H9 (cell line): Measurements from ENCODE around the gene GRIPAP1. TPM values are rescaled to one million over a fixed set of nuclear protein-coding genes. Genes with fewer than 3 reads are reported as not detected.

Experiments
- DNase-seq: peaks from one replicate; pipeline ENCODE4 v3.0.0-alpha.2; 2017
- H2AFZ ChIP-seq: one replicate; pipeline ENCODE4 v1.6.1; 2013; ENCODE audit warnings: mild to moderate bottlenecking, low read length, control low read depth, moderate library complexity
- H2AK5ac ChIP-seq: 2 replicates; pipeline ENCODE4 v1.6.1; 2013; ENCODE audit warnings: low read length, control low read depth, mixed read lengths; ENCODE audit not compliant: insufficient read length
- H2BK120ac ChIP-seq: one replicate; pipeline ENCODE4 v1.6.1; 2013; ENCODE audit warnings: low read depth, mild to moderate bottlenecking, low read length, control low read depth, inconsistent platforms; ENCODE audit not compliant: poor library complexity, severe bottlenecking
- H2BK12ac ChIP-seq: 2 replicates; pipeline ENCODE4 v1.6.1; 2013; ENCODE audit warnings: low read length, control low read depth, mixed read lengths, low read depth; ENCODE audit not compliant: insufficient read length
- H2BK15ac ChIP-seq: 2 replicates; pipeline ENCODE4 v1.6.1; 2013; ENCODE audit warnings: low read depth, low read length, control low read depth
- H2BK20ac ChIP-seq: one replicate; pipeline ENCODE4 v1.6.1; 2013; ENCODE audit warnings: low read depth, mild to moderate bottlenecking, low read length, control low read depth, inconsistent platforms; ENCODE audit not compliant: poor library complexity, severe bottlenecking
- H2BK5ac ChIP-seq: 2 replicates; pipeline ENCODE4 v1.6.1; 2013; ENCODE audit warnings: low read length, control low read depth, mixed read lengths; ENCODE audit not compliant: insufficient read length
- H3K14ac ChIP-seq: 2 replicates; pipeline ENCODE4 v1.6.1; 2013; ENCODE audit warnings: low read length, control low read depth; ENCODE audit not compliant: insufficient read depth
- H3K18ac ChIP-seq: 2 replicates; pipeline ENCODE4 v1.6.1; 2013; ENCODE audit warnings: low read depth, mild to moderate bottlenecking, mixed read lengths, low read length, control low read depth; ENCODE audit not compliant: insufficient read length
- H3K23ac ChIP-seq: 2 replicates; pipeline ENCODE4 v1.6.1; 2013; ENCODE audit warnings: low read length, control low read depth, mixed read lengths, low read depth; ENCODE audit not compliant: insufficient read length
- H3K23me2 ChIP-seq: 2 replicates; pipeline ENCODE4 v1.6.1; 2013; ENCODE audit warnings: low read depth, mild to moderate bottlenecking, mixed read lengths, low read length, control low read depth; ENCODE audit not compliant: insufficient read length, poor library complexity, severe bottlenecking
- H3K27ac ChIP-seq: 2 replicates; pipeline ENCODE4 v1.5.1; 2013; ENCODE audit warnings: low read length, control low read depth, mixed read lengths, low read depth; ENCODE audit not compliant: insufficient read length
- H3K27me3 ChIP-seq: 2 replicates; pipeline ENCODE4 v1.6.1; 2013; ENCODE audit warnings: low read length, control low read depth, inconsistent platforms; ENCODE audit not compliant: insufficient read depth
- H3K4ac ChIP-seq: 2 replicates; pipeline ENCODE4 v1.6.1; 2013; ENCODE audit warnings: low read depth, mild to moderate bottlenecking, control low read depth, inconsistent platforms, low read length, moderate library complexity
- H3K4me1 ChIP-seq: 2 replicates; pipeline ENCODE4 v1.6.1; 2013; ENCODE audit warnings: low read length, control low read depth, inconsistent platforms; ENCODE audit not compliant: insufficient read depth
- H3K4me2 ChIP-seq: 2 replicates; pipeline ENCODE4 v1.6.1; 2013; ENCODE audit warnings: low read length, control low read depth, mixed read lengths; ENCODE audit not compliant: insufficient read length, insufficient read depth
- H3K56ac ChIP-seq: 2 replicates; pipeline ENCODE4 v1.6.1; 2013; ENCODE audit warnings: low read depth, mild to moderate bottlenecking, mixed read lengths, low read length, control low read depth; ENCODE audit not compliant: insufficient read length
- H3K79me1 ChIP-seq: 2 replicates; pipeline ENCODE4 v1.6.1; 2013; ENCODE audit warnings: low read depth, mild to moderate bottlenecking, moderate library complexity, low read length, control low read depth, inconsistent platforms; ENCODE audit not compliant: insufficient read depth, poor library complexity, severe bottlenecking
- H3K79me2 ChIP-seq: 2 replicates; pipeline ENCODE4 v1.6.1; 2013; ENCODE audit warnings: low read length, control low read depth, inconsistent platforms; ENCODE audit not compliant: insufficient read depth
- H3K9ac ChIP-seq: 2 replicates; pipeline ENCODE4 v1.6.1; 2013; ENCODE audit warnings: low read length, control low read depth, mixed read lengths; ENCODE audit not compliant: insufficient read length; ENCODE audit errors: extremely low read depth
- H3K9me3 ChIP-seq: one replicate; pipeline ENCODE4 v1.6.1; 2013; ENCODE audit warnings: low read depth, low read length, inconsistent platforms; ENCODE audit not compliant: control insufficient read depth
- H3T11ph ChIP-seq: one replicate; pipeline ENCODE4 v1.6.1; 2013; ENCODE audit warnings: mild to moderate bottlenecking, low read length, control low read depth, inconsistent platforms
- H4K20me1 ChIP-seq: one replicate; pipeline ENCODE4 v1.6.1; 2013; ENCODE audit not compliant: control insufficient read depth, insufficient read length, insufficient read depth
- H4K5ac ChIP-seq: 2 replicates; pipeline ENCODE4 v1.6.1; 2013; ENCODE audit warnings: low read depth, mild to moderate bottlenecking, mixed read lengths, low read length, control low read depth; ENCODE audit not compliant: insufficient read length
- H4K8ac ChIP-seq: replicated peaks from 2 replicates; pipeline ENCODE4 v1.6.1; 2013; ENCODE audit warnings: low read length, control low read depth, mixed read lengths, low read depth; ENCODE audit not compliant: insufficient read length
- H4K91ac ChIP-seq: 2 replicates; pipeline ENCODE4 v1.6.1; 2013; ENCODE audit warnings: low read depth, mild to moderate bottlenecking, moderate library complexity, mixed read lengths, low read length, control low read depth; ENCODE audit not compliant: insufficient read length
- H3K27ac Mint-ChIP-seq, 3 experiments: 2 replicates in 2 of 3; 3 replicates in 1 of 3; pipeline ENCODE4 v1.8.0; 2020 to 2021; ENCODE audit warnings: mixed read lengths in 3 of 3, mild to moderate bottlenecking in 1 of 3, moderate library complexity in 1 of 3
- H3K27me3 Mint-ChIP-seq: 2 replicates; pipeline ENCODE4 v1.8.0; 2021; ENCODE audit warnings: low read depth, mild to moderate bottlenecking, moderate library complexity, mixed read lengths
- H3K36me3 Mint-ChIP-seq, 3 experiments: 2 replicates in 2 of 3; 3 replicates in 1 of 3; pipeline ENCODE4 v1.8.0; 2020 to 2021; ENCODE audit warnings: low read depth in 3 of 3, mixed read lengths in 3 of 3; ENCODE audit not compliant: insufficient read depth in 1 of 3
- H3K4me1 Mint-ChIP-seq, 2 experiments: 2 replicates each; pipeline ENCODE4 v1.8.0; 2020; ENCODE audit warnings: mixed read lengths in 2 of 2
- H3K4me3 Mint-ChIP-seq, 2 experiments: 2 replicates in 1 of 2; 3 replicates in 1 of 2; pipeline ENCODE4 v1.8.0; 2020 to 2021; ENCODE audit warnings: mild to moderate bottlenecking in 2 of 2, mixed read lengths in 2 of 2, moderate library complexity in 1 of 2
- H3K9me3 Mint-ChIP-seq, 2 experiments: 2 replicates in 1 of 2; 3 replicates in 1 of 2; pipeline ENCODE4 v1.8.0; 2020; ENCODE audit warnings: mild to moderate bottlenecking in 2 of 2, mixed read lengths in 2 of 2, moderate library complexity in 1 of 2
- CTCF ChIP-seq: fragments of 200-600 bp; sonication (generic); conservative IDR thresholded peaks from 3 replicates; pipeline ENCODE4 v1.8.0; 2021; ENCODE audit warnings: antibody characterized with exemption, mild to moderate bottlenecking
- WGBS: extraction: QIAGEN DNeasy Blood & Tissue Kit; methylation state at CpG from one replicate; pipeline ENCODE4 v1.1.7; 2013; ENCODE audit warnings: missing lambda C conversion rate, low lambda C conversion rate, mixed read lengths; ENCODE audit not compliant: insufficient read length; ENCODE audit errors: extremely low coverage; 5-methylcytosine and 5-hydroxymethylcytosine counted together
- total RNA-seq: library from RNA; stranded (reverse); gene quantifications from 2 replicates; pipeline ENCODE4 v1.2.1, GENCODE V29; 2021

Gene GRIPAP1
- total RNA-seq, 1 experiment from 2014 or later = 71.8 TPM

- Histone ChIP-seq H3K18ac (no peak overlapping the region), H2BK5ac (no peak overlapping the region), H3K4me2 (no peak overlapping the region), H3K27me3 (no peaks in the 10 kb centered on the region), H2BK20ac (no peak overlapping the region), H4K5ac (no peak overlapping the region), H3K9ac (no peak overlapping the region), H3K79me1 (no peaks in the 10 kb centered on the region), H3K14ac (no peak overlapping the region; the same call in 1 of the 2 replicates), H2AK5ac (no peak overlapping the region), H3K23me2 (peaks cover 10% of the 10 kb centered on the region), H4K20me1 (no peaks in the 10 kb centered on the region), H3K23ac (no peak overlapping the region), H3K4ac (no peak overlapping the region), H3K56ac (no peak overlapping the region), H2BK12ac (no peak overlapping the region), H3K9me3 (no peaks in the 10 kb centered on the region), H2BK120ac (no peak overlapping the region), H2AFZ (no peak overlapping the region), H3K27ac (no peak overlapping the region), H3T11ph (no peak overlapping the region), H2BK15ac (no peak overlapping the region), H3K4me1 (no peaks in the 10 kb centered on the region), H4K91ac (no peak overlapping the region), H3K79me2 (no peaks in the 10 kb centered on the region), H4K8ac (no peak overlapping the region)
- Mint-ChIP-seq H3K27ac (no peak overlapping the region), H3K4me3 (no peak overlapping the region), H3K36me3 (peaks cover 5 to 11% (median 10%) of the 10 kb centered on the region in 3 experiments), H3K9me3 (peaks cover 66 to 80% of the 10 kb centered on the region in 2 experiments), H3K4me1 (peaks cover 8 to 9% of the 10 kb centered on the region in 2 experiments; a peak in 3 of 4 replicates), H3K27me3 (no peaks in the 10 kb centered on the region; the same call in 1 of the 2 replicates)
- no CpG with 5 or more reads among the region's 28 CpGs for WGBS
- no peak for DNase-seq
- TF ChIP-seq CTCF = no peak
These were observed 32.6 kb downstream of the GRIPAP1 start for GRCh38 chrX:48969471-48969870.
